Measurements from ENCODE around the gene TEX261.

Gene TEX261

DNA sequence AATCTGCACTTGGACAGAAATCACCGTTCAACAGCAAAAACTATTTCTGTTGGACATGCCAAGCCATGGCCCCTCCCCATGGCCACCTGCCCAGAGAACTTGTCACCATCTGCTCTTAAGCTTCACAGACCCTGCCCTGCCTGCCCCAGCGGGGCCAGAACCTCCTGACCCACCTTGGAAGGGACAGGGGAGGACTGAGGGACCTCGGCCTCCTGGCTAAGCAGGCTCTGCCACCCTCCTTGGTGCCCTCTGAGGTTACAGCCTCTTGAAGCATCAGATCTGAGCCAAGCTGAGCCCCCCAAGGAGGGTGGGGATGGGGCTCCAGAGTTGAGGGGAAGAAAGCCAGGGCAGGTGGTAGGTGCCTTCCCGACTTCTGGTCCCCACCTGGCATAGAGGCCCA lies 6.5 kb downstream of the TEX261 start:
- no peak for TF ChIP-seq CTCF (IDR thresholded peaks at IDR 0.05; ENCODE audit: low read depth, low read length)
- Histone ChIP-seq H3K9me3 (no peaks in the 10 kb centered on the region), H3K4me3 (ENCODE audit: low read depth, low read length) (no peak overlapping the region), H3K36me3 (no peaks in the 10 kb centered on the region; the same call in 1 of the 2 replicates), H3K4me1 (no peaks in the 10 kb centered on the region), H3K27me3 (no peaks in the 10 kb centered on the region)
- DNase-seq = no peak

DNA sequence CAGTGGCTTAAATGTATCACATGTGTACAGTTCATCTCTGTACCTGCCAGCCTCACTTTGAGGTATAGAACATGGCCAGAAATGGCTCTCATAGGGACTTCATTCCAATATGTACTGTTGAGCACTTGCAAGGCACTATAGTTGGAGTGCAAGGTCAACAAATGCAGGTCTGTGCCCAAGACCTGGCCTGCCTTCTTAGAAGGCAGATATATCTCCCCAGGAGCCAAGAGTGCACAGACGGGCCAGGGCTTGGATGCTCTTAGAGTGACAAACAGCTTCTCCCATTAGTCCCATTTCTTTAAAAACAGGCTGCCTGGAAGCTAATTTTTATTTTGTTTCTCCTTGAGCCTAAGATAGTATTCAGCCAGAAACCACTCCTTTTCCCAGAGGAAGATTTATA lies 7.3 kb downstream of the TEX261 start:
- no peaks in the 10 kb centered on the region for H3K4me1 ChIP-seq
- H3K27me3 ChIP-seq = no peaks in the 10 kb centered on the region
- H3K9me3 ChIP-seq = no peaks in the 10 kb centered on the region
- no peak overlapping the region for H3K4me3 ChIP-seq (ENCODE audit: low read depth, low read length)
- H3K36me3 ChIP-seq = no peaks in the 10 kb centered on the region; the same call in 1 of the 2 replicates
- no peak for DNase-seq
- TF ChIP-seq CTCF (IDR thresholded peaks at IDR 0.05; ENCODE audit: low read depth, low read length) = no peak

GRCh38 chr2:70986499-70987189 lies 8.0 kb downstream of the TEX261 start:
- Histone ChIP-seq H3K27me3 (no peaks in the 10 kb centered on the region), H3K4me1 (no peaks in the 10 kb centered on the region), H3K4me3 (ENCODE audit: low read depth, low read length) (no peak overlapping the region), H3K36me3 (no peaks in the 10 kb centered on the region; the same call in 1 of the 2 replicates), H3K9me3 (no peaks in the 10 kb centered on the region)
- TF ChIP-seq CTCF (IDR thresholded peaks at IDR 0.05; ENCODE audit: low read depth, low read length) = no peak
- no peak for DNase-seq

GRCh38 chr2:70985956-70986355 lies 8.7 kb downstream of the TEX261 start:
- Histone ChIP-seq H3K9me3 (no peaks in the 10 kb centered on the region), H3K36me3 (no peaks in the 10 kb centered on the region; the same call in 1 of the 2 replicates), H3K4me1 (no peaks in the 10 kb centered on the region), H3K27me3 (no peaks in the 10 kb centered on the region), H3K4me3 (ENCODE audit: low read depth, low read length) (no peak overlapping the region)
- TF ChIP-seq CTCF (IDR thresholded peaks at IDR 0.05; ENCODE audit: low read depth, low read length) = no peak
- DNase-seq = no peak

DNA sequence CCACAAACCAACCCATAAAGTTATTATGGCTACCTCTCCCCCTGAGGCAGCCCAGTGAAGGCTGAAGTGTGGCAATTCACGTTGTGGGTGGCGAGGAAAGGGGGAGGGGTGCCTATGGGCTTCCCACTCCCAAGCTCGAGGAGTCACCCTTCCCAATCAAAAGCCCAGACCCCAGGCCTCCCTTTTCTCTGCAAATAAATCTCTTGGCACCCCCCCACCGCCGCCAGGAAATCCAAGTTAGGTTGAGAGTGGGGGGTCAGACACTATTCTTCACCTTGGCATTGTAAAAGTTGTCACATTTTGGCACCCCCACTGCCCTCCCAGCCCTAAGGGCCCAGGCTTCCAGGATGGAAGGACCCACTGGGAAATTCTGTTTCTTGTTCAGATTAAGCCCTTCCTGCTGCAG lies 9.4 kb downstream of the TEX261 start:
- no peaks in the 10 kb centered on the region for H3K9me3 ChIP-seq
- H3K4me1 ChIP-seq = no peaks in the 10 kb centered on the region
- no peak for DNase-seq
- H3K4me3 ChIP-seq (ENCODE audit: low read depth, low read length) = no peak overlapping the region
- TF ChIP-seq CTCF (IDR thresholded peaks at IDR 0.05; ENCODE audit: low read depth, low read length) = no peak
- no peaks in the 10 kb centered on the region for H3K27me3 ChIP-seq
- no peaks in the 10 kb centered on the region; the same call in 1 of the 2 replicates for H3K36me3 ChIP-seq

DNA sequence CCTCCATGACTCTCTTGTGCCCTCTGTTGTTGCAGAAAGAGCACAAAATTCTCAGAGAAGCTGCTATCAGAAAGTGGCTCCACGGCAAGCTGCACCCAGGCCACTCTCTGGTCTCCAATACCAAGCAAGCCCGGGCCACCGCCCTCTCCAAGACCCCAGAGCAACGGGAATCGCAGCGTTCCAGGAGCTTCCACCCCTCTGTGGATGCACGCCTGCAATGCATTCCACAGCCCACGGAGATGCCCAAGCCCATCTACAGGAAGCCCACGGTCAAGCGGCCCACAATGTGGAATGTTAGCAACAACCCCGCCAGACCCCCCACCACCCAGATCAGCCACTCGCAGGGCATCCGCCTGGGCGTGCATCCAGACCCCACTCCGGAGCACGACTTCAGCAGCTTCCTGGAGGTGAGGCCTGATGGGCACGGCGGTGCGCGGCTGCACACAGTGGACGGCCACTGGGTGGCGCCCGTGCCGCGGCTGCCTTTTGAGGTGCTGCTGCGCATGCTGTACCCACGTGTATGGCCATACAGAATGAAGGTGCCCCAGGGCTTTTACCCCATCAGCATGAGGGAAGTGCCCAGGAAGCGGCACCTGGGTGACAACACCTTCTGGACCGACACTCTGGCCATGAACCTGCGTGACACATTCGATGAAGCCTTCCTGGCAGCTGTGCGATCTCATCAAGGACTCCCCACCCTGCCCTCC lies 9.9 kb downstream of the TEX261 start:
- TF ChIP-seq CTCF (IDR thresholded peaks at IDR 0.05; ENCODE audit: low read depth, low read length) = 0 out of 2 replicates have a peak, but pooled peaks have one; percentile 10
- Histone ChIP-seq H3K36me3 (no peaks in the 10 kb centered on the region; the same call in 1 of the 2 replicates), H3K4me3 (ENCODE audit: low read depth, low read length) (no peak overlapping the region), H3K9me3 (no peaks in the 10 kb centered on the region), H3K4me1 (no peaks in the 10 kb centered on the region), H3K27me3 (no peaks in the 10 kb centered on the region)
- no peak for DNase-seq
